HL-60/S4 (cell line): ENCODE data around the gene LMX1A.

Experiments used
- in situ Hi-C: fragments of 300-500 bp; cut with MboI; formaldehyde crosslinking; loops from 2 replicates; pipeline ENCODE4 v1.14.3; 2022; ENCODE audit warnings: low sequenced_read_pairs

LMX1A gene

GRCh38 chr1:165327538-165327937, 29.0 kb downstream of the LMX1A start:
- in situ Hi-C loops: no loop called here

GRCh38 chr1:165325460-165326203, 30.9 kb downstream of the LMX1A start:
- in situ Hi-C loops: no loop called here

GRCh38 chr1:165324050-165324449, 32.5 kb downstream of the LMX1A start:
- in situ Hi-C loops: no loop called here

- in situ Hi-C loops: no loop called here
Measured at GRCh38 chr1:165317612-165318011, 38.9 kb downstream of the LMX1A start.

- in situ Hi-C loops: no loop called here
Measured at GRCh38 chr1:165316153-165316772, 40.3 kb downstream of the LMX1A start.

- in situ Hi-C loops: no loop called here
Measured at GRCh38 chr1:165315481-165315880, 41.0 kb downstream of the LMX1A start.

- in situ Hi-C loops: no loop called here
Measured at GRCh38 chr1:165313903-165314302, 42.6 kb downstream of the LMX1A start.

- in situ Hi-C loops: no loop called here
Measured at GRCh38 chr1:165312591-165312990, 43.9 kb downstream of the LMX1A start.

- in situ Hi-C loops: no loop called here
Measured at GRCh38 chr1:165306543-165307434, 49.7 kb downstream of the LMX1A start.

GRCh38 chr1:165303386-165303785, 53.1 kb downstream of the LMX1A start:
- in situ Hi-C loops: no loop called here

- in situ Hi-C loops: no loop called here
Measured at GRCh38 chr1:165300400-165300903, 56.1 kb downstream of the LMX1A start.

GRCh38 chr1:165298203-165298820, 58.2 kb downstream of the LMX1A start:
- in situ Hi-C loops: no loop called here

GRCh38 chr1:165296205-165296604, 60.3 kb downstream of the LMX1A start:
- in situ Hi-C loops: no loop called here

GRCh38 chr1:165290148-165290547, 66.4 kb downstream of the LMX1A start:
- in situ Hi-C loops: no loop called here

- in situ Hi-C loops: no loop called here
Measured at GRCh38 chr1:165289556-165289955, 67.0 kb downstream of the LMX1A start.

GRCh38 chr1:165288350-165289120, 68.0 kb downstream of the LMX1A start:
- in situ Hi-C loops: no loop called here

GRCh38 chr1:165287781-165288180, 68.7 kb downstream of the LMX1A start:
- in situ Hi-C loops: no loop called here

GRCh38 chr1:165287329-165287728, 69.2 kb downstream of the LMX1A start:
- in situ Hi-C loops: no loop called here

GRCh38 chr1:165284454-165284853, 72.1 kb downstream of the LMX1A start:
- in situ Hi-C loops: no loop called here

- in situ Hi-C loops: no loop called here
Measured at GRCh38 chr1:165281207-165281901, 75.2 kb downstream of the LMX1A start.
